A673 (cell line): Measurements from ENCODE around the gene EP300. TPM values are rescaled to one million over a fixed set of nuclear protein-coding genes. Genes with fewer than 3 reads are reported as not detected.

Source experiments
- BruUV-seq: library from RNA; stranded (reverse); fragments of 400-500 nt; replicated peaks from 2 replicates; lab custom pipeline; 2021; lab: Mats Ljungman, UMichigan
- CTCF ChIA-PET: fragments of 300-600 bp; sonication (Branson Sonifier 250); formaldehyde crosslinking; loops from one replicate; lab custom pipeline; 2022; ENCODE audit warnings: antibody characterized with exemption; lab: Charles Lee
- POLR2A ChIA-PET: fragments of 300-600 bp; sonication (Branson Sonifier 250); formaldehyde crosslinking; loops from one replicate; lab custom pipeline; 2022; ENCODE audit warnings: antibody characterized with exemption; ENCODE audit not compliant: low non-redundant PET; lab: Charles Lee
- DNase-seq: peaks from one replicate; pipeline ENCODE4 v3.0.0-alpha.2; 2015; ENCODE audit warnings: low spot score
- H3K27ac ChIP-seq: fragments of 200-600 bp; sonication (generic); 2 replicates; pipeline ENCODE4 v1.5.1; 2016; ENCODE audit warnings: mixed run types, low read depth, mild to moderate bottlenecking, mixed read lengths, antibody characterized with exemption, low read length; ENCODE audit not compliant: poor library complexity, severe bottlenecking
- H3K27me3 ChIP-seq: fragments of 200-600 bp; sonication (generic); replicated peaks from 2 replicates; pipeline ENCODE4 v1.6.1; 2017; ENCODE audit warnings: mixed run types, low read depth, mild to moderate bottlenecking, mixed read lengths, antibody characterized with exemption, low read length; ENCODE audit not compliant: insufficient read depth, poor library complexity
- H3K36me3 ChIP-seq: fragments of 200-600 bp; sonication (generic); 2 replicates; pipeline ENCODE4 v1.6.1; 2016; ENCODE audit warnings: mixed run types, mild to moderate bottlenecking, mixed read lengths, antibody characterized with exemption, low read length; ENCODE audit not compliant: insufficient read depth, poor library complexity, severe bottlenecking
- H3K4me1 ChIP-seq: fragments of 200-600 bp; sonication (generic); 2 replicates; pipeline ENCODE4 v1.6.1; 2017; ENCODE audit warnings: mixed run types, mild to moderate bottlenecking, mixed read lengths, antibody characterized with exemption, low read length; ENCODE audit not compliant: insufficient read depth, poor library complexity, severe bottlenecking
- H3K4me3 ChIP-seq: fragments of 200-600 bp; sonication (generic); 2 replicates; pipeline ENCODE4 v1.5.1; 2016; ENCODE audit warnings: low read depth, mixed run types, mild to moderate bottlenecking, mixed read lengths, low read length; ENCODE audit not compliant: poor library complexity, severe bottlenecking
- H3K9me3 ChIP-seq: fragments of 200-600 bp; sonication (generic); 2 replicates; pipeline ENCODE4 v1.6.1; 2016; ENCODE audit warnings: mixed run types, low read depth, mild to moderate bottlenecking, mixed read lengths, antibody characterized with exemption, low read length; ENCODE audit not compliant: poor library complexity, severe bottlenecking
- EZH2 ChIP-seq: fragments of 200-600 bp; sonication (generic); IDR thresholded peaks from 2 replicates; pipeline ENCODE4 v1.6.1; 2017; ENCODE audit warnings: borderline replicate concordance, low read depth, mild to moderate bottlenecking, mixed read lengths, antibody characterized with exemption, low read length; ENCODE audit not compliant: poor library complexity, severe bottlenecking
- intact Hi-C: fragments of 100-400 bp; cut with micrococcal nuclease; formaldehyde crosslinking; loops from one replicate; pipeline ENCODE4 v1.10.0; 2022; ENCODE audit not compliant: unreplicated experiment
- total RNA-seq: library from RNA; stranded (reverse); gene quantifications from 2 replicates; pipeline ENCODE4 v1.2.3, GENCODE V29; 2021
- TF ChIP-seq, protein P1 (sequence below): fragments of 300-800, 200-600 bp; sonication (generic); conservative IDR thresholded peaks from 2 replicates; pipeline ENCODE4 v1.5.1; 2017; ENCODE audit warnings: low read depth, mild to moderate bottlenecking, antibody characterized with exemption, low read length, moderate library complexity, mixed read lengths

Gene EP300
- total RNA-seq, 1 experiment from 2014 or later, result 85.6 TPM

DNA sequence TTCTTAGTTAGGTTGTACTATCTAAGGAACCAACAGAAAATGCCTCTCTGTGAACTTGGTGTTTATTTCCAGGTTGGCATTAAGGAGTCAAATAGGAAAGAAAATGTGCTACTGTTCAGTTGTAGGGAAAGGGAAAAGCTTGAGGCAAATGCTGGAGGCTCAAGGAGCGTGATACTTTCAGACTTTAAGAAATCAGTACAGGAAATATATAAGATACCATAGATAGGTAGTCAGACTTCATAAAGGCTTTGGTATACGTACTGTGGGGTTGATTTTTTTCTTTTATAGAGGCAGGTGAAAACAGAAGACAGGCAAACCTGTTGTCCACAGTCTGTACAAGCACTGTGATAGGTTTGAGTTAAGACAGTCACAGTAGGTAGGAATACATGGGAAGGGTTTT lies 30.8 kb downstream of the EP300 start:
- Histone ChIP-seq H3K4me3 (no peak overlapping the region), H3K27ac (no peak overlapping the region), H3K9me3 (no peaks in the 10 kb centered on the region), H3K36me3 (peaks cover 53% of the 10 kb centered on the region), H3K4me1 (peaks cover 5% of the 10 kb centered on the region), H3K27me3 (no peaks in the 10 kb centered on the region)
- CTCF ChIA-PET, result no interaction called here
- BruUV-seq, result no TSS peak
- POLR2A ChIA-PET, result no interaction called here
- DNase-seq, result no peak
- intact Hi-C loops, result no loop called here
- no peak for TF ChIP-seq EZH2
- TF ChIP-seq, protein P1, sequence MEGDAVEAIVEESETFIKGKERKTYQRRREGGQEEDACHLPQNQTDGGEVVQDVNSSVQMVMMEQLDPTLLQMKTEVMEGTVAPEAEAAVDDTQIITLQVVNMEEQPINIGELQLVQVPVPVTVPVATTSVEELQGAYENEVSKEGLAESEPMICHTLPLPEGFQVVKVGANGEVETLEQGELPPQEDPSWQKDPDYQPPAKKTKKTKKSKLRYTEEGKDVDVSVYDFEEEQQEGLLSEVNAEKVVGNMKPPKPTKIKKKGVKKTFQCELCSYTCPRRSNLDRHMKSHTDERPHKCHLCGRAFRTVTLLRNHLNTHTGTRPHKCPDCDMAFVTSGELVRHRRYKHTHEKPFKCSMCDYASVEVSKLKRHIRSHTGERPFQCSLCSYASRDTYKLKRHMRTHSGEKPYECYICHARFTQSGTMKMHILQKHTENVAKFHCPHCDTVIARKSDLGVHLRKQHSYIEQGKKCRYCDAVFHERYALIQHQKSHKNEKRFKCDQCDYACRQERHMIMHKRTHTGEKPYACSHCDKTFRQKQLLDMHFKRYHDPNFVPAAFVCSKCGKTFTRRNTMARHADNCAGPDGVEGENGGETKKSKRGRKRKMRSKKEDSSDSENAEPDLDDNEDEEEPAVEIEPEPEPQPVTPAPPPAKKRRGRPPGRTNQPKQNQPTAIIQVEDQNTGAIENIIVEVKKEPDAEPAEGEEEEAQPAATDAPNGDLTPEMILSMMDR, result no peak

DNA sequence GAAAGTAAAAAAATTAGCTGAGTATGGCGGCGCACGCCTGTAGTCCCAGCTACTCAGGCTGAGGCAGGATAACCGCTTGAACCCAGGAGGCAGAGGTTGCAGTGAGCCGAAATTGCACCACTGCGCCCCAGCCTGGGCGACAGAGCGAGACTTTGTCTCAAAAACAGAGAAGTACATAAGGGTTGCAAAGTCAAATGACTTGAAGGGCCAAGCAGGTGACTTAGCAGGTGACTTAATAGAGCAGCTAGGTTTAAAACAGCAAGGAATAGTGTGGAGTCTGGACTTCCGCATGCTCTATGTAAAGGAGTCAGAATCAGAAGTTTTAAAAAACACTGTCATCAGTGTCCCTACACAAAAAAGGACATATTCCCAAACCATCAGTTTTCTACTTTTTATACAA lies 31.7 kb downstream of the EP300 start:
- intact Hi-C loops, result no loop called here
- CTCF ChIA-PET, result no interaction called here
- BruUV-seq, result no TSS peak

DNA sequence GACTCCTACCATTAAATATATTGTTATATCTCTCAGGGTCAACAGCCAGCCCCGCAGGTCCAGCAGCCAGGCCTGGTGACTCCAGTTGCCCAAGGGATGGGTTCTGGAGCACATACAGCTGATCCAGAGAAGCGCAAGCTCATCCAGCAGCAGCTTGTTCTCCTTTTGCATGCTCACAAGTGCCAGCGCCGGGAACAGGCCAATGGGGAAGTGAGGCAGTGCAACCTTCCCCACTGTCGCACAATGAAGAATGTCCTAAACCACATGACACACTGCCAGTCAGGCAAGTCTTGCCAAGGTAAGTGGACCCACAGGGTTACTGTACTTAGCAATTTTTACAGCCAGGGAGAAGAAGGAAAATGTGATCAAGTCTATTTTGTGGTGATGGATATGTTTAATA lies 35.1 kb downstream of the EP300 start:
- TF ChIP-seq, protein P1, result no peak
- no peak for TF ChIP-seq EZH2
- no TSS peak for BruUV-seq
- Histone ChIP-seq H3K9me3 (no peaks in the 10 kb centered on the region), H3K4me1 (no peaks in the 10 kb centered on the region), H3K4me3 (no peak overlapping the region), H3K36me3 (peaks cover 70% of the 10 kb centered on the region), H3K27me3 (no peaks in the 10 kb centered on the region), H3K27ac (no peak overlapping the region)
- DNase-seq, result no peak
- intact Hi-C loops, result no loop called here
- POLR2A ChIA-PET, result no interaction called here
- CTCF ChIA-PET, result no interaction called here

More for the DNA sequence above, 31.7 kb downstream of the EP300 start:
- no peaks in the 10 kb centered on the region for H3K9me3 ChIP-seq
- no peak overlapping the region for H3K27ac ChIP-seq
- peaks cover 54% of the 10 kb centered on the region for H3K36me3 ChIP-seq
- H3K4me1 ChIP-seq, result peaks cover 5% of the 10 kb centered on the region
- no peak overlapping the region for H3K4me3 ChIP-seq
- H3K27me3 ChIP-seq, result no peaks in the 10 kb centered on the region
- POLR2A ChIA-PET, result no interaction called here
- TF ChIP-seq, protein P1, result no peak
- TF ChIP-seq EZH2, result no peak
- no peak for DNase-seq
